ENCODE data around the gene CTXND1.

DNA sequence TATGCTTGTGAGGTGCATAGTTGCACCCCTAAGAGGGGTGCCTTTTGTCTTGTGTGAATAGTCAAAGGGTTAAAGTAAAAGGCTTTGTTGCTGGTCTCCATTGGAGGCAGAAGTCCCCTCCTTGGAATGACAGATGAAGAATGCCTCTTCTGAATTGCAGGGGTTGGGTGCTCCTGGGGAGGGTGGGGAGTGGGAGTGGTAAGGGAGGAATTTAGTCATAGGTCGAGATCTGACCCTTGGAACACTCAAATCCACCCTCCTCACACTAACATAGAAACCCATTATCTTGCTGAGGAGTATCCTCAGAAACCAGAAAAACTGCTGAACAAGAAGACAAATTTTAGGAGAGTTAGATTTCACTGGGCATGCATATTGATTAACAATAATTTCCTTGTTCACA, 4.7 kb downstream of the CTXND1 start:
- TF ChIP-seq POLR2AphosphoS5 (IDR thresholded peaks at IDR 0.05; ENCODE audit: low read depth, low read length) (no peak), TAF1 (IDR thresholded peaks at IDR 0.05; ENCODE audit: borderline replicate concordance, insufficient read depth, low read length) (no peak)
- TF ChIP-seq, protein P1, sequence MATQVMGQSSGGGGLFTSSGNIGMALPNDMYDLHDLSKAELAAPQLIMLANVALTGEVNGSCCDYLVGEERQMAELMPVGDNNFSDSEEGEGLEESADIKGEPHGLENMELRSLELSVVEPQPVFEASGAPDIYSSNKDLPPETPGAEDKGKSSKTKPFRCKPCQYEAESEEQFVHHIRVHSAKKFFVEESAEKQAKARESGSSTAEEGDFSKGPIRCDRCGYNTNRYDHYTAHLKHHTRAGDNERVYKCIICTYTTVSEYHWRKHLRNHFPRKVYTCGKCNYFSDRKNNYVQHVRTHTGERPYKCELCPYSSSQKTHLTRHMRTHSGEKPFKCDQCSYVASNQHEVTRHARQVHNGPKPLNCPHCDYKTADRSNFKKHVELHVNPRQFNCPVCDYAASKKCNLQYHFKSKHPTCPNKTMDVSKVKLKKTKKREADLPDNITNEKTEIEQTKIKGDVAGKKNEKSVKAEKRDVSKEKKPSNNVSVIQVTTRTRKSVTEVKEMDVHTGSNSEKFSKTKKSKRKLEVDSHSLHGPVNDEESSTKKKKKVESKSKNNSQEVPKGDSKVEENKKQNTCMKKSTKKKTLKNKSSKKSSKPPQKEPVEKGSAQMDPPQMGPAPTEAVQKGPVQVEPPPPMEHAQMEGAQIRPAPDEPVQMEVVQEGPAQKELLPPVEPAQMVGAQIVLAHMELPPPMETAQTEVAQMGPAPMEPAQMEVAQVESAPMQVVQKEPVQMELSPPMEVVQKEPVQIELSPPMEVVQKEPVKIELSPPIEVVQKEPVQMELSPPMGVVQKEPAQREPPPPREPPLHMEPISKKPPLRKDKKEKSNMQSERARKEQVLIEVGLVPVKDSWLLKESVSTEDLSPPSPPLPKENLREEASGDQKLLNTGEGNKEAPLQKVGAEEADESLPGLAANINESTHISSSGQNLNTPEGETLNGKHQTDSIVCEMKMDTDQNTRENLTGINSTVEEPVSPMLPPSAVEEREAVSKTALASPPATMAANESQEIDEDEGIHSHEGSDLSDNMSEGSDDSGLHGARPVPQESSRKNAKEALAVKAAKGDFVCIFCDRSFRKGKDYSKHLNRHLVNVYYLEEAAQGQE (IDR thresholded peaks at IDR 0.05; ENCODE audit: insufficient read depth in 1 of 2, low read depth in 2 of 2, low read length in 2 of 2), result no peak

All from PFSK-1 (cell line).